H1 (cell line): ENCODE measurements around the gene SPATA25. TPM values are rescaled to one million over a fixed set of nuclear protein-coding genes. Genes with fewer than 3 reads are reported as not detected.

Source experiments
- CTCF ChIA-PET: fragments of 300-600 bp; sonication (Branson Sonifier 250); formaldehyde crosslinking; loops from one replicate; lab custom pipeline; 2021; ENCODE audit not compliant: partially characterized antibody; lab: Charles Lee
- POLR2A ChIA-PET: fragments of 300-600 bp; sonication (Branson Sonifier 250); formaldehyde crosslinking; loops from one replicate; lab custom pipeline; 2021; ENCODE audit warnings: inconsistent platforms; ENCODE audit not compliant: partially characterized antibody; lab: Charles Lee
- DNase-seq, 2 experiments: peaks; one replicate each; pipeline versions ENCODE4 v3.0.0 to v3.0.0-alpha.2; 2010 to 2022; ENCODE audit warnings: low spot score in 2 of 2, low read depth in 1 of 2, mixed read lengths in 1 of 2
- FAIRE-seq: peaks from 2 replicates; lab custom pipeline; 2011; peaks lifted over from hg19 to GRCh38; lab: Jason Lieb, UNC
- H2AFZ ChIP-seq: 2 replicates; pipeline ENCODE4 v1.8.1; 2012; ENCODE audit warnings: low read length, inconsistent platforms
- H2AK5ac ChIP-seq: 2 replicates; pipeline ENCODE4 v1.6.1; 2013; ENCODE audit warnings: low read depth, low read length
- H2BK120ac ChIP-seq: replicated peaks from 2 replicates; pipeline ENCODE3; 2013; ENCODE audit warnings: low read depth, low read length, inconsistent platforms
- H2BK12ac ChIP-seq: 2 replicates; pipeline ENCODE4 v1.6.1; 2013; ENCODE audit warnings: low read depth, low read length
- H2BK15ac ChIP-seq: 2 replicates; pipeline ENCODE4 v1.6.1; 2013; ENCODE audit warnings: low read length
- H2BK20ac ChIP-seq: 2 replicates; pipeline ENCODE4 v1.6.1; 2013; ENCODE audit warnings: low read length
- H2BK5ac ChIP-seq: 2 replicates; pipeline ENCODE4 v1.6.1; 2013; ENCODE audit warnings: low read depth, low read length
- H3K14ac ChIP-seq: 2 replicates; pipeline ENCODE4 v1.6.1; 2013; ENCODE audit warnings: inconsistent platforms; ENCODE audit not compliant: insufficient read length
- H3K18ac ChIP-seq: 2 replicates; pipeline ENCODE4 v1.6.1; 2013; ENCODE audit warnings: low read length; ENCODE audit errors: extremely low read depth
- H3K23ac ChIP-seq: 2 replicates; pipeline ENCODE4 v1.6.1; 2013; ENCODE audit warnings: inconsistent platforms; ENCODE audit not compliant: insufficient read length
- H3K23me2 ChIP-seq: 2 replicates; pipeline ENCODE4 v1.6.1; 2013; ENCODE audit warnings: low read depth, low read length
- H3K27ac ChIP-seq: 2 replicates; pipeline ENCODE4 v1.6.1; 2011; ENCODE audit warnings: low read depth, low read length, inconsistent platforms
- H3K27me3 ChIP-seq, 4 experiments: replicated peaks in 1 of 4; 1 replicate in 1 of 4; 2 replicates in 3 of 4; pipeline versions ENCODE4 v1.6.1 to v1.8.1; 2011 to 2013; ENCODE audit warnings: low read length in 3 of 4, mild to moderate bottlenecking in 3 of 4, inconsistent platforms in 2 of 4, mixed read lengths in 2 of 4, moderate library complexity in 1 of 4; ENCODE audit not compliant: control insufficient read depth in 3 of 4, insufficient read depth in 3 of 4; ENCODE audit errors: extremely low read depth in 1 of 4
- H3K36me3 ChIP-seq, 4 experiments: 2 replicates each; pipeline versions ENCODE4 v1.6.1 to v1.8.1; 2011 to 2013; ENCODE audit warnings: mild to moderate bottlenecking in 4 of 4, low read length in 3 of 4, moderate library complexity in 2 of 4, control low read depth in 1 of 4, inconsistent platforms in 1 of 4; ENCODE audit not compliant: insufficient read depth in 4 of 4, control insufficient read depth in 2 of 4
- H3K4ac ChIP-seq: replicated peaks from 2 replicates; pipeline ENCODE3; 2013; ENCODE audit warnings: low read length, low read depth, mixed read lengths, inconsistent platforms; ENCODE audit not compliant: insufficient read length
- H3K4me1 ChIP-seq, 4 experiments: replicated peaks in 1 of 4; 1 replicate in 1 of 4; 2 replicates in 3 of 4; pipeline versions ENCODE4 v1.6.1 to v1.8.1; 2011 to 2013; ENCODE audit warnings: low read length in 3 of 4, inconsistent platforms in 2 of 4, mixed read lengths in 1 of 4; ENCODE audit not compliant: insufficient read depth in 4 of 4, control insufficient read depth in 3 of 4
- H3K4me2 ChIP-seq, 2 experiments: 2 replicates each; pipeline versions ENCODE4 v1.6.1 to v1.8.1; 2011 to 2013; ENCODE audit warnings: low read depth in 2 of 2, low read length in 2 of 2, control low read depth in 1 of 2, inconsistent platforms in 1 of 2, mild to moderate bottlenecking in 1 of 2; ENCODE audit not compliant: insufficient read depth in 1 of 2
- H3K4me3 ChIP-seq, 4 experiments: fragments of 200-600, 300-600 bp in 1 of 4; sonication (generic), shearing (Covaris generic), sonication (Bioruptor Twin) in 1 of 4; 2 replicates each; pipeline versions ENCODE4 v1.5.1 to v1.8.1; 2011 to 2016; ENCODE audit warnings: low read length in 4 of 4, low read depth in 3 of 4, control low read depth in 2 of 4, inconsistent platforms in 2 of 4, mild to moderate bottlenecking in 2 of 4, mixed read lengths in 1 of 4, moderate library complexity in 1 of 4; ENCODE audit not compliant: insufficient read depth in 2 of 4; ENCODE audit errors: extremely low read depth in 1 of 4
- H3K56ac ChIP-seq: replicated peaks from 2 replicates; pipeline ENCODE3; 2013; ENCODE audit warnings: low read depth, mild to moderate bottlenecking, mixed read lengths, low read length, inconsistent platforms; ENCODE audit not compliant: insufficient read length
- H3K79me1 ChIP-seq: 2 replicates; pipeline ENCODE4 v1.6.1; 2013; ENCODE audit warnings: low read depth, low read length, control low read depth
- H3K79me2 ChIP-seq, 2 experiments: 2 replicates each; pipeline versions ENCODE4 v1.6.1 to v1.8.1; 2012 to 2013; ENCODE audit warnings: low read length in 2 of 2, mild to moderate bottlenecking in 2 of 2, inconsistent platforms in 1 of 2; ENCODE audit not compliant: insufficient read depth in 2 of 2, control insufficient read depth in 1 of 2
- H3K9ac ChIP-seq, 4 experiments: replicated peaks in 1 of 4; 1 replicate in 1 of 4; 2 replicates in 3 of 4; pipeline versions ENCODE4 v1.6.1 to v1.8.1; 2011 to 2013; ENCODE audit warnings: low read depth in 3 of 4, low read length in 3 of 4, control low read depth in 2 of 4, mild to moderate bottlenecking in 2 of 4, moderate library complexity in 2 of 4, inconsistent platforms in 1 of 4; ENCODE audit errors: extremely low read depth in 1 of 4
- H3K9me3 ChIP-seq, 2 experiments: 2 replicates each; pipeline versions ENCODE4 v1.6.1 to v1.8.1; 2012 to 2013; ENCODE audit warnings: mild to moderate bottlenecking in 2 of 2, moderate library complexity in 2 of 2, control low read depth in 1 of 2, inconsistent platforms in 1 of 2, low read depth in 1 of 2, low read length in 1 of 2, mixed read lengths in 1 of 2; ENCODE audit not compliant: insufficient read depth in 2 of 2
- H4K20me1 ChIP-seq, 2 experiments: replicated peaks in 1 of 2; 2 replicates each; pipeline versions ENCODE3 to v1.8.1; 2011 to 2013; ENCODE audit warnings: inconsistent platforms in 2 of 2, low read length in 2 of 2, mild to moderate bottlenecking in 1 of 2; ENCODE audit not compliant: insufficient read depth in 2 of 2, control insufficient read depth in 1 of 2
- H4K5ac ChIP-seq: 2 replicates; pipeline ENCODE4 v1.6.1; 2013; ENCODE audit warnings: low read length, low read depth, mixed read lengths, inconsistent platforms; ENCODE audit not compliant: insufficient read length
- H4K8ac ChIP-seq: 2 replicates; pipeline ENCODE4 v1.8.0; 2013; ENCODE audit warnings: mild to moderate bottlenecking, moderate library complexity, low read length, inconsistent platforms; ENCODE audit not compliant: insufficient read depth; ENCODE audit errors: extremely low read depth
- H4K91ac ChIP-seq: replicated peaks from 2 replicates; pipeline ENCODE3; 2013; ENCODE audit warnings: low read length, mixed read lengths, inconsistent platforms; ENCODE audit not compliant: insufficient read length
- CBX5 ChIP-seq: fragments of 300-800, 300-1000 bp; sonication (generic); IDR thresholded peaks from 2 replicates; pipeline ENCODE4 v1.7.1; 2016; ENCODE audit warnings: antibody characterized with exemption, low read length, low read depth
- CEBPB ChIP-seq: IDR thresholded peaks from 2 replicates; pipeline ENCODE4 v1.6.1; 2012; ENCODE audit warnings: low read depth, low read length
- EP300 ChIP-seq, 2 experiments: IDR thresholded peaks; 1 replicate in 1 of 2; 2 replicates in 1 of 2; pipeline ENCODE4 v1.6.1; 2011 to 2012; ENCODE audit warnings: low read depth in 2 of 2, low read length in 2 of 2, mild to moderate bottlenecking in 2 of 2, borderline replicate concordance in 1 of 2, inconsistent platforms in 1 of 2, moderate library complexity in 1 of 2
- HDAC2 ChIP-seq, 2 experiments: fragments of 300-600 bp in 1 of 2; sonication (generic) in 1 of 2; IDR thresholded peaks; 2 replicates each; pipeline ENCODE4 v1.6.1; 2011 to 2012; ENCODE audit warnings: low read depth in 2 of 2, low read length in 2 of 2, mild to moderate bottlenecking in 2 of 2, moderate library complexity in 2 of 2, borderline replicate concordance in 1 of 2, inconsistent platforms in 1 of 2
- JUN ChIP-seq: IDR thresholded peaks from 2 replicates; pipeline ENCODE4 v1.6.1; 2011; ENCODE audit warnings: low read depth, mild to moderate bottlenecking, improper control_type of control experiment, low read length
- KDM1A ChIP-seq: fragments of 200-600, 300-600 bp; sonication (generic); IDR thresholded peaks from 2 replicates; pipeline ENCODE4 v1.7.1; 2016; ENCODE audit warnings: mild to moderate bottlenecking, low read length, borderline replicate concordance
- KDM5A ChIP-seq: fragments of 200-600 bp; IDR thresholded peaks from 2 replicates; pipeline ENCODE4 v1.7.1; 2012; ENCODE audit warnings: mild to moderate bottlenecking, low read length, inconsistent platforms, mixed read lengths
- PHF8 ChIP-seq: fragments of 200-600 bp; sonication (generic); conservative IDR thresholded peaks from 2 replicates; pipeline ENCODE4 v1.7.1; 2012; ENCODE audit warnings: low read depth, mild to moderate bottlenecking, inconsistent platforms, low read length, moderate library complexity
- POLR2A ChIP-seq, 2 experiments: IDR thresholded peaks; 1 replicate in 1 of 2; 2 replicates in 1 of 2; pipeline ENCODE4 v1.6.1; 2011; ENCODE audit warnings: low read depth in 2 of 2, low read length in 2 of 2, mild to moderate bottlenecking in 2 of 2; ENCODE audit errors: control extremely low read depth in 1 of 2
- POU5F1 ChIP-seq: IDR thresholded peaks from 2 replicates; pipeline ENCODE4 v1.6.1; 2011; ENCODE audit warnings: low read depth, mild to moderate bottlenecking, low read length, moderate library complexity
- RAD21 ChIP-seq, 2 experiments: IDR thresholded peaks in 1 of 2; conservative IDR thresholded peaks in 1 of 2; 2 replicates each; pipeline ENCODE4 v1.6.1; 2011; ENCODE audit warnings: low read depth in 2 of 2, low read length in 2 of 2, improper control_type of control experiment in 1 of 2, inconsistent platforms in 1 of 2, mild to moderate bottlenecking in 1 of 2, moderate library complexity in 1 of 2
- SAP30 ChIP-seq: fragments of 300-600 bp; sonication (generic); IDR thresholded peaks from 2 replicates; pipeline ENCODE4 v1.7.1; 2012; ENCODE audit warnings: low read length, moderate library complexity, mild to moderate bottlenecking, inconsistent platforms; ENCODE audit not compliant: insufficient read depth, insufficient replicate concordance
- SP1 ChIP-seq: IDR thresholded peaks from 2 replicates; pipeline ENCODE4 v1.6.1; 2011; ENCODE audit warnings: low read depth, low read length
- TBP ChIP-seq: IDR thresholded peaks from 2 replicates; pipeline ENCODE4 v1.6.1; 2011; ENCODE audit warnings: low read depth, low read length, improper control_type of control experiment
- polyA plus RNA-seq, 7 experiments: library from polyadenylated mRNA; depleted of rRNA in 3 of 7; stranded (reverse) in 5 of 7; unstranded in 2 of 7; fragments of >200 nt in 5 of 7; fragments of 200-250 nt in 2 of 7; gene quantifications; 1 replicate in 5 of 7; 2 replicates in 1 of 7; 4 replicates in 1 of 7; pipeline versions ENCODE4 v1.2.1 to v1.2.3, GENCODE V29; 2011 to 2013; ENCODE audit warnings: missing spikeins in 2 of 7, mixed read lengths in 2 of 7
- total RNA-seq: library from RNA; stranded (reverse); fragmentation: NEBNext Ultra II Directional; extraction: Animal tissue kit (Norgen Biotek cat#: 25700); gene quantifications from 2 replicates; pipeline ENCODE4 v1.2.1, GENCODE V29; 2021

Gene SPATA25
- total and polyA plus RNA-seq, 2 of the 8 experiments (the other 6 are each of a cell fraction or from before 2014, with no cell fraction given): 2.0 to 3.0 TPM

- Histone ChIP-seq H3K56ac (no peak overlapping the region), H2BK20ac (no peak overlapping the region), H2BK5ac (no peak overlapping the region), H3K27me3 (no peaks in the 10 kb centered on the region), H3K4ac (no peak overlapping the region), H4K8ac (no peak overlapping the region), H2BK12ac (no peak overlapping the region), H4K91ac (no peak overlapping the region), H3K79me2 (no peaks in the 10 kb centered on the region; a peak in 1 of 4 replicates), H2AFZ (no peak overlapping the region), H3K4me3 (no peak overlapping the region), H3K14ac (no peak overlapping the region), H2BK15ac (no peak overlapping the region), H3K79me1 (no peaks in the 10 kb centered on the region), H3K36me3 (peaks cover 15 to 61% (median 27%) of the 10 kb centered on the region in 4 experiments), H4K5ac (no peak overlapping the region), H2BK120ac (no peak overlapping the region), H2AK5ac (no peak overlapping the region), H3K4me2 (no peak overlapping the region), H3K9me3 (no peaks in the 10 kb centered on the region), H3K27ac (no peak overlapping the region), H4K20me1 (no peaks in the 10 kb centered on the region), H3K23me2 (no peaks in the 10 kb centered on the region), H3K4me1 (no peaks in the 10 kb centered on the region), H3K18ac (no peak overlapping the region), H3K9ac (no peak overlapping the region), H3K23ac (no peak overlapping the region)
- POLR2A ChIA-PET: interaction anchor here (0.7 to 13.8 kb wide), 7 partner anchors 9 to 89 kb away, joined by 3 to 178 read pairs (median 5); partner anchors contain the start of genes ACOT8, PCIF1, SNX21 and ZSWIM1
- no peak for TF ChIP-seq RAD21 (IDR thresholded peaks at IDR 0.05 in 1 of 2, conservative IDR thresholded peaks at IDR 0.05 in 1 of 2; ENCODE audit: low read depth in 2 of 2, low read length in 2 of 2)
- TF ChIP-seq EP300 (IDR thresholded peaks at IDR 0.05; ENCODE audit: borderline replicate concordance in 1 of 2, low read depth in 2 of 2, low read length in 2 of 2): no peak
- TF ChIP-seq SP1: no peak
- no peak for TF ChIP-seq POU5F1
- no peak for TF ChIP-seq POLR2A (IDR thresholded peaks at IDR 0.05; ENCODE audit: control extremely low read depth in 1 of 2, low read depth in 2 of 2, low read length in 2 of 2)
- TF ChIP-seq PHF8: no peak
- no peak for TF ChIP-seq SAP30
- no peak for TF ChIP-seq TBP
- no peak for TF ChIP-seq CEBPB
- TF ChIP-seq CBX5: no peak
- no peak for TF ChIP-seq JUN
- TF ChIP-seq KDM5A: no peak
- TF ChIP-seq KDM1A: no peak
- TF ChIP-seq HDAC2 (IDR thresholded peaks at IDR 0.05; ENCODE audit: borderline replicate concordance in 1 of 2, low read depth in 2 of 2, low read length in 2 of 2): no peak
- DNase-seq (no peak), FAIRE-seq (no peak)
- CTCF ChIA-PET: interaction anchor here (1.2 kb wide), 2 partner anchors 22 to 46 kb away, joined by 3 to 6 read pairs; no protein-coding TSS in a partner anchor
Observed at GRCh38 chr20:45845452-45845851, 42.0 kb downstream of the SPATA25 start.
